Omental fat pad (tissue), 4 donors: ENCODE results near the gene LTB4R. TPM values are rescaled to one million over a fixed set of nuclear protein-coding genes. Genes with fewer than 3 reads are reported as not detected.

Experiments used
- ATAC-seq: fragments of 150-250 bp; one replicate; pipeline ENCODE4 v1.9.1; 2016; ENCODE audit warnings: mild to moderate bottlenecking, moderate library complexity; ENCODE audit not compliant: low FRiP score
- DNase-seq: peaks from one replicate; pipeline ENCODE4 v3.0.0-alpha.2; 2019; ENCODE audit warnings: low spot score
- total RNA-seq, 4 donors: library from RNA; depleted of rRNA; stranded (reverse); fragments of >200 nt; gene quantifications; one replicate each; pipeline ENCODE4 v1.1.0, GENCODE V29; 2016
- TF ChIP-seq, protein P1 (sequence below), 3 donors: fragments of 450-650 bp; IDR thresholded peaks; one replicate each; pipeline ENCODE4 v1.5.1; 2016 to 2017; ENCODE audit warnings: antibody characterized with exemption in 3 of 3, mild to moderate bottlenecking in 3 of 3, moderate library complexity in 2 of 3

LTB4R gene
- total RNA-seq, 4 donors from 2014 or later = 5.0 to 16.7 (median 12.6) TPM

DNA sequence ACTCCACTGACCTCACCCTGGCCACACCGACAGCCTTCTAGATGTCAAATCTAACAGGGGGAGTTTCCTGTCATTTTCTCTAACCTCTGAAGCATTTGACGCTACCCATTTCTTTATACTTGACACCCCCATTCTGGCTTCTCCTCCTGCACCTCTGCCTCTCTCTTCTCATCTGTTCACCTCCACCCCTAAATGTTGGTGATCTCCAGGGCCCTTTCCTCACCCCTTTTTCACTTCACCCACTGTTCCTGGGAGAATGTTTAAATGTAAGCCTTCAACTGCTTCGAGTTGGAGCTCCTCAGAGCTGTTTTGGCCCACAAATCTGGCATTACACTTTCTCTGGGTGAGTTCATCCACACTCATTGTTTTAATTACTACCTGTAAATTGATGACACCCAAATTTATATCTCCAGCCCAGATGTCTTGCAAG, 39.5 kb upstream of the LTB4R start:
- DNase-seq = no peak
- no peak for ATAC-seq
- TF ChIP-seq, protein P1, sequence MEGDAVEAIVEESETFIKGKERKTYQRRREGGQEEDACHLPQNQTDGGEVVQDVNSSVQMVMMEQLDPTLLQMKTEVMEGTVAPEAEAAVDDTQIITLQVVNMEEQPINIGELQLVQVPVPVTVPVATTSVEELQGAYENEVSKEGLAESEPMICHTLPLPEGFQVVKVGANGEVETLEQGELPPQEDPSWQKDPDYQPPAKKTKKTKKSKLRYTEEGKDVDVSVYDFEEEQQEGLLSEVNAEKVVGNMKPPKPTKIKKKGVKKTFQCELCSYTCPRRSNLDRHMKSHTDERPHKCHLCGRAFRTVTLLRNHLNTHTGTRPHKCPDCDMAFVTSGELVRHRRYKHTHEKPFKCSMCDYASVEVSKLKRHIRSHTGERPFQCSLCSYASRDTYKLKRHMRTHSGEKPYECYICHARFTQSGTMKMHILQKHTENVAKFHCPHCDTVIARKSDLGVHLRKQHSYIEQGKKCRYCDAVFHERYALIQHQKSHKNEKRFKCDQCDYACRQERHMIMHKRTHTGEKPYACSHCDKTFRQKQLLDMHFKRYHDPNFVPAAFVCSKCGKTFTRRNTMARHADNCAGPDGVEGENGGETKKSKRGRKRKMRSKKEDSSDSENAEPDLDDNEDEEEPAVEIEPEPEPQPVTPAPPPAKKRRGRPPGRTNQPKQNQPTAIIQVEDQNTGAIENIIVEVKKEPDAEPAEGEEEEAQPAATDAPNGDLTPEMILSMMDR (IDR thresholded peaks at IDR 0.05) = no peak

DNA sequence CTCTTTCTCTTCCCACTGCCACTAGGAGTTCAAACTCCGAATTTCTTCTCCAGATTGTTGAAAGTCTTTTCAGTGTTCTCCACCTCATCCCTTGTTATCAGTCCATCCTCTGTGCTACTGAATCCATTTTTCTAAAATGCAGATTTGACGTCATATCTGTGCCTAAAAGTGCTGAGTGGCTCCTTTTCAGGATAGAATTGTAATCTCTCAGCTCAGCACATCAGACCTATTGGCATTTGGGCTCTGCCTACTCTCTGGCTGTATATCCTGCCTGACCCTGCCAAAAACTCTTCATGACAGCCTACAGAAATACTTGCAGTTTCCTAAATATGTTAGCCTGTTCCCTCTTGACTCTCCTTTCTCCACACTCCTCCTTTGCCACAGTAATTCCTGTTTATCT, 38.8 kb upstream of the LTB4R start:
- no peak for DNase-seq
- TF ChIP-seq, protein P1 (IDR thresholded peaks at IDR 0.05) = no peak
- no peak for ATAC-seq

DNA sequence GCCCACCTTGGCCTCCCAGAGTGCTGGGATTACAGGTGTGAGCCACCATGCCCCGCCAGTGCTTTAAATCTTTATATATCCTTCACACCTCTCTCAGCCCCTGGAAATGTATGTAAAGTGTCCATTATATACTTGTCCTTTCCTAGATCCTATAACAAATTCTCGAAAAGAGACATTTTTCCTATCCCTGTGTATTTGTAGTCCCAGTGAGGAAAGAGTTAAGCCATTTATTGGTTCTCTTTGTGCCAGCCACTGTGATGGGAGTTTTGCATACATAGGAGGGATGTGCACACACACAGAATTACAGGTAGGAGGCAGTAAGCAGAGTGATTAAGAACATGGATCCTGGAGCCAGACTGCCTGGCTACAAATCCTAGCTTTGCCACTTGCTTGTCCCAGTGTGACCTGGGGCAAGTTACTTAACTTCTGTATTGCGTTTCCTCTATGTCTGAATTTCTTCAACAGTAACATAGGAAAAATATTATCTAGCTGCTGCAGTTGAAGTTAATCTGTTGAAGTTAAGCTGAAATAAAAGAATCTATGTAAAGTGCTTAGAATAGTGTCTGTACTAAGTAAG, 37.8 kb upstream of the LTB4R start:
- ATAC-seq = no peak
- no peak for DNase-seq
- TF ChIP-seq, protein P1 (IDR thresholded peaks at IDR 0.05) = no peak

DNA sequence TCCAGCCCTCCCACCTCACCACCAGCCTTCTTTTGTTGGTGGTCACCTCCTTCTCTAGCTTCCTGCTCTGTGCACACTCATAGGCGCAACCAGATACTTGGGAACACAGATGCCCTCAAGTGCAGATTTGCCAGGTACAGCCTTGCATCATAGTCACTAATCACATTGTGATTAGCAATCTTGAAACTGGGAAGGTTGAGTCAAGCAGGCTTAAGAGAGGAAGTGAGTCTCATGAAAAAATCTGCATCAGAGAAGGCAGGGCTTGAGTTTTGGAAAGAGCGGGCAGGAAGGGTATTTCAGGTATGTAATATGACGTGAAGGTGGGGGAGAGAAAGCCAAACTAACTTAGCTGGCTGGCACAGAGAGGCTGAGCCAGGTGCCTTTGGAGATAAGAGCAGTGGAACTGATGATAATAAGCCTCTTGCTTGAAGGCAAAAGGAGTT, 37.2 kb upstream of the LTB4R start:
- DNase-seq = no peak
- TF ChIP-seq, protein P1 (IDR thresholded peaks at IDR 0.05) = no peak
- peak; percentile 67 for ATAC-seq

DNA sequence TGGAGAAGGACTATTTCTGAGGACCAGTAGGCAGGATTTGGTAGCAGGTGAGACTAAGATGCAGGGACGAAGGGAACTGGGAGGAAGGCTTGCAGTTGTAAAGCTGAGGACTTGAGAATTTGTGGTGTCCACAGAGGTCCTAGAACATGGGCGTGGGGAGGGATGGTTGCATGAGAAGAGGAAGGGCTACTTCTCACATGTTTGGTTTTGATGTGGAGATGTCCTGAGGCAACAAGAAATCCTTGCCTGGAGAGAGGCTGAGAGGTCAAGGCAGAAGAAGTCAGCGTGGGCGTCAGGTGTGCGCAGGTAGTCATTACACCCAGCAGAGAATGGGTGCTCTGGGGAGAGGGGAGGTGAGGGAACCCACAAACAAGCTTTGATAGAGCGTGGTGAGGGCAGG, 34.2 kb upstream of the LTB4R start:
- ATAC-seq = no peak
- DNase-seq = no peak
- TF ChIP-seq, protein P1 (IDR thresholded peaks at IDR 0.05) = no peak

DNA sequence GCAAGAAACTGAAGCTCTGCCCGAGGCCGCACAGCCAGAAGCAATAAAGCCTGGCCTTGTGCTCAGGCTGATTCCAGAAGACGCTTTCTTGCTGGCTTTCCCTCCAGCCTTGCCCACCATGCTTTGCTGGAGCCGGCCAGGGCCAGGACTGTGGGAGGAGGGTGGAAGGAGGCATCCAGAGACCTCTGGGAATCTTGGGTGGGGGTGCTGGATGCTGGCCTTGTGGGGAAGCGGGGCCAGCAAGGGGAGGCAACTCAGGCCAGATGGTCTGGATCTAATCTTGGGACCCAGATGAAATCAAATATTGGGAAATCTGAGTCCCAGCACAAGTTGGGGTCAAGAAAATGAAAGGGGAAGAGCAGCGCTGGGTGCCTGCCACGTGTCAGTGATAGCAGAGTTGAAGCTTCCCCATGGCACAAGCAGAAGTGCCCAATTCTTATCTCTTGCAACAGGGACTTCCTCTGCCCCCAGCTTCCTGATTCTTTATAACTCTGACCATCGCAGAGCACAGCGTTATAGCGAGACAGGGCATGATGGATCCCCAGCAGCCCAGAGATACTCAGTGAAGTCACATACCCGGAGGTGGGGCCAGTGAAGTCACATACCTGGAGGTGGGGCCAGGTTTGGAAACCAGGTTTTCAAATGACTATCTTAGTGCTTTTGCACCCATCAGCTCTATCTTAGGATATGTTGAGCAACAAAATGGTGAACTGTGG, 33.5 kb upstream of the LTB4R start:
- DNase-seq (no peak), ATAC-seq (no peak)
- TF ChIP-seq, protein P1 (IDR thresholded peaks at IDR 0.05) = no peak

DNA sequence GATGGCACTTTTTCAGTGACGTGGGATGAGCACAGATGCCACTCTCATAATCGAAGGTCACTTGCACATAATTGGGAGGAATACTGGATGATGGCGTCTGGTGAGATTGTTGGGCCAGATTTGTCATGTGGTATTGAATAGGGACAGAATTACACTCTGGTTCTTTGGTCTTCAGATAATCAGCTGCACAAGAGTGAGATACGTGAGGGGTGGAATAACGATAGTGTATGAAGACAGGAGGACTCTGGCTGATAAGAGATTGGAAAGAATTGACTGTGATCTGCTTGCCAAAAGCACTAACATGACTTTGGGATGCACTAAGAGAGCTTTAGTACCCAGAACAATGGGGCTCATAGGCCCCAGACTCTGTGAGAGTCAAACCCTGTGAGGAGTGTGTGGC, 32.9 kb upstream of the LTB4R start:
- no peak for DNase-seq
- ATAC-seq = no peak

More for the DNA sequence above, 32.9 kb upstream of the LTB4R start:
- TF ChIP-seq, protein P1 (IDR thresholded peaks at IDR 0.05) = no peak
